ENCODE results near the gene NT5C1A. TPM values are rescaled to one million over a fixed set of nuclear protein-coding genes. Genes with fewer than 3 reads are reported as not detected.

NT5C1A gene
- total RNA-seq, 2 experiments from 2014 or later: 0.21 TPM; not detected in 1

GRCh38 chr1:39652554-39652953, 19.4 kb downstream of the NT5C1A start:
- ATAC-seq (no peak), DNase-seq (no peak)
- Mint-ChIP-seq H3K4me1 (peaks cover 4% of the 10 kb centered on the region), H3K4me3 (no peak overlapping the region), H3K36me3 (ENCODE audit: low read depth) (no peaks in the 10 kb centered on the region), H3K27ac (no peak overlapping the region), H3K9me3 (ENCODE audit: low read depth) (no peaks in the 10 kb centered on the region), H3K27me3 (peaks cover 3% of the 10 kb centered on the region)
- ChIA-PET CTCF (interaction anchor here (0.6 to 17.6 kb wide), 5 partner anchors 7 to 544 kb away, joined by 3 to 339 read pairs (median 7); partner anchors contain the start of gene NT5C1A), POLR2A (no interaction called here)
- intact Hi-C loops (cut with DNase I, micrococcal nuclease): loop anchor here in 1 of 2 experiments (2.0 to 10.0 kb wide), 2 partner anchors 158 to 554 kb away; partner anchors contain the start of gene BMP8A

- DNase-seq (no peak), ATAC-seq (no peak)
- Mint-ChIP-seq H3K9me3 (ENCODE audit: low read depth) (no peaks in the 10 kb centered on the region), H3K36me3 (ENCODE audit: low read depth) (no peaks in the 10 kb centered on the region), H3K27ac (no peak overlapping the region), H3K4me1 (peaks cover 4% of the 10 kb centered on the region), H3K27me3 (peaks cover 3% of the 10 kb centered on the region), H3K4me3 (no peak overlapping the region)
- intact Hi-C loops (cut with DNase I, micrococcal nuclease): loop anchor here in 1 of 2 experiments (2.0 to 10.0 kb wide), 2 partner anchors 157 to 553 kb away; partner anchors contain the start of gene BMP8A
- POLR2A ChIA-PET: no interaction called here
- CTCF ChIA-PET: interaction anchor here (0.6 to 17.6 kb wide), 6 partner anchors 8 to 544 kb away, joined by 3 to 339 read pairs (median 5); partner anchors contain the start of gene NT5C1A
Measured at GRCh38 chr1:39652105-39652504, 19.8 kb downstream of the NT5C1A start.

- Mint-ChIP-seq H3K27me3 (peaks cover 3% of the 10 kb centered on the region), H3K9me3 (ENCODE audit: low read depth) (no peaks in the 10 kb centered on the region), H3K36me3 (ENCODE audit: low read depth) (no peaks in the 10 kb centered on the region), H3K4me3 (no peak overlapping the region), H3K27ac (no peak overlapping the region), H3K4me1 (peaks cover 4% of the 10 kb centered on the region)
- intact Hi-C loops (cut with DNase I, micrococcal nuclease): loop anchor here in 1 of 2 experiments (10.0 kb wide), 1 partner anchor 156 kb away; the partner anchor contains the start of gene BMP8A
- ATAC-seq (no peak), DNase-seq (no peak)
- ChIA-PET POLR2A (no interaction called here), CTCF (interaction anchor here (0.7 to 17.6 kb wide), 2 partner anchors 44 to 552 kb away, joined by 5 to 339 read pairs; no protein-coding TSS in a partner anchor)
Measured at GRCh38 chr1:39650431-39650830, 21.5 kb downstream of the NT5C1A start.

GRCh38 chr1:39649636-39650185, 22.2 kb downstream of the NT5C1A start:
- intact Hi-C loops (cut with DNase I, micrococcal nuclease): loop anchor here in 1 of 2 experiments (10.0 kb wide), 1 partner anchor 155 kb away; the partner anchor contains the start of gene BMP8A
- Mint-ChIP-seq H3K27ac (no peak overlapping the region), H3K27me3 (peaks cover 3% of the 10 kb centered on the region), H3K4me1 (peaks cover 4% of the 10 kb centered on the region), H3K36me3 (ENCODE audit: low read depth) (no peaks in the 10 kb centered on the region), H3K9me3 (ENCODE audit: low read depth) (no peaks in the 10 kb centered on the region), H3K4me3 (no peak overlapping the region)
- no peak for DNase-seq
- ATAC-seq: no peak
- CTCF ChIA-PET: interaction anchor here (0.6 to 17.6 kb wide), 5 partner anchors 9 to 245 kb away, joined by 3 to 339 read pairs (median 5); no protein-coding TSS in a partner anchor
- POLR2A ChIA-PET: interaction anchor here (0.7 kb wide), 1 partner anchor 217 kb away, joined by 7 read pairs; no protein-coding TSS in a partner anchor

- Mint-ChIP-seq H3K4me1 (no peaks in the 10 kb centered on the region), H3K27ac (no peak overlapping the region), H3K36me3 (ENCODE audit: low read depth) (no peaks in the 10 kb centered on the region), H3K9me3 (ENCODE audit: low read depth) (no peaks in the 10 kb centered on the region), H3K27me3 (no peaks in the 10 kb centered on the region), H3K4me3 (no peak overlapping the region)
- ChIA-PET CTCF (interaction anchor here (1.0 to 17.6 kb wide), 3 partner anchors 10 to 152 kb away, joined by 3 to 339 read pairs (median 46); no protein-coding TSS in a partner anchor), POLR2A (no interaction called here)
- DNase-seq (no peak), ATAC-seq (no peak)
- intact Hi-C loops (cut with DNase I, micrococcal nuclease): no loop called here
Measured at GRCh38 chr1:39648496-39648895, 23.4 kb downstream of the NT5C1A start.

- POLR2A ChIA-PET: no interaction called here
- DNase-seq: no peak
- CTCF ChIA-PET: interaction anchor here (0.6 to 17.6 kb wide), 5 partner anchors 12 to 194 kb away, joined by 3 to 339 read pairs (median 5); no protein-coding TSS in a partner anchor
- intact Hi-C loops (cut with DNase I, micrococcal nuclease): no loop called here
- no peak overlapping the region for H3K4me3 Mint-ChIP-seq
- ATAC-seq: no peak
- no peak overlapping the region for H3K27ac Mint-ChIP-seq
- H3K27me3 Mint-ChIP-seq: no peaks in the 10 kb centered on the region
- no peaks in the 10 kb centered on the region for H3K36me3 Mint-ChIP-seq (ENCODE audit: low read depth)
- H3K4me1 Mint-ChIP-seq: no peaks in the 10 kb centered on the region
- no peaks in the 10 kb centered on the region for H3K9me3 Mint-ChIP-seq (ENCODE audit: low read depth)
Measured at GRCh38 chr1:39647247-39647646, 24.7 kb downstream of the NT5C1A start.

- ChIA-PET CTCF (interaction anchor here (0.5 to 17.6 kb wide), 5 partner anchors 12 to 326 kb away, joined by 3 to 339 read pairs (median 5); no protein-coding TSS in a partner anchor), POLR2A (interaction anchor here (0.6 kb wide), 1 partner anchor 222 kb away, joined by 3 read pairs; no protein-coding TSS in a partner anchor)
- Mint-ChIP-seq H3K4me1 (no peaks in the 10 kb centered on the region), H3K4me3 (no peak overlapping the region), H3K27ac (no peak overlapping the region), H3K36me3 (ENCODE audit: low read depth) (no peaks in the 10 kb centered on the region), H3K27me3 (no peaks in the 10 kb centered on the region), H3K9me3 (ENCODE audit: low read depth) (no peaks in the 10 kb centered on the region)
- DNase-seq: no peak
- ATAC-seq: no peak
- intact Hi-C loops (cut with DNase I, micrococcal nuclease): no loop called here
Measured at GRCh38 chr1:39646232-39647081, 25.4 kb downstream of the NT5C1A start.

GRCh38 chr1:39645411-39646043, 26.4 kb downstream of the NT5C1A start:
- no peak overlapping the region for H3K27ac Mint-ChIP-seq

GRCh38 chr1:39643705-39644104, 28.2 kb downstream of the NT5C1A start:
- DNase-seq (no peak), ATAC-seq (no peak)
- Mint-ChIP-seq H3K9me3 (ENCODE audit: low read depth) (no peaks in the 10 kb centered on the region), H3K4me3 (no peak overlapping the region), H3K27ac (no peak overlapping the region), H3K27me3 (peaks cover 10% of the 10 kb centered on the region), H3K4me1 (peaks cover 3% of the 10 kb centered on the region), H3K36me3 (ENCODE audit: low read depth) (no peaks in the 10 kb centered on the region)
- ChIA-PET CTCF (interaction anchor here (1.2 to 2.4 kb wide), 3 partner anchors 14 to 37 kb away, joined by 3 to 15 read pairs (median 9); no protein-coding TSS in a partner anchor), POLR2A (no interaction called here)
- intact Hi-C loops (cut with DNase I, micrococcal nuclease): no loop called here

More at GRCh38 chr1:39645411-39646043, 26.4 kb downstream of the NT5C1A start:
- Mint-ChIP-seq H3K4me1 (no peaks in the 10 kb centered on the region), H3K9me3 (ENCODE audit: low read depth) (no peaks in the 10 kb centered on the region), H3K36me3 (ENCODE audit: low read depth) (no peaks in the 10 kb centered on the region), H3K4me3 (no peak overlapping the region), H3K27me3 (peaks cover 7% of the 10 kb centered on the region)
- ChIA-PET CTCF (interaction anchor here (2.4 to 17.6 kb wide), 3 partner anchors 13 to 39 kb away, joined by 9 to 339 read pairs (median 46); no protein-coding TSS in a partner anchor), POLR2A (no interaction called here)
- no peak for ATAC-seq
- no peak for DNase-seq
- intact Hi-C loops (cut with DNase I, micrococcal nuclease): no loop called here

GRCh38 chr1:39642796-39643195, 29.1 kb downstream of the NT5C1A start:
- no peak overlapping the region for H3K4me3 Mint-ChIP-seq
- DNase-seq (no peak), ATAC-seq (no peak)
- intact Hi-C loops (cut with DNase I, micrococcal nuclease): no loop called here
- peaks cover 3% of the 10 kb centered on the region for H3K4me1 Mint-ChIP-seq
- CTCF ChIA-PET: interaction anchor here (1.9 kb wide), 1 partner anchor 32 kb away, joined by 5 read pairs; no protein-coding TSS in a partner anchor
- POLR2A ChIA-PET: no interaction called here
- no peaks in the 10 kb centered on the region for H3K9me3 Mint-ChIP-seq (ENCODE audit: low read depth)
- no peak overlapping the region for H3K27ac Mint-ChIP-seq
- no peaks in the 10 kb centered on the region for H3K36me3 Mint-ChIP-seq (ENCODE audit: low read depth)
- peaks cover 16% of the 10 kb centered on the region for H3K27me3 Mint-ChIP-seq

- H3K27ac Mint-ChIP-seq: no peak overlapping the region
- DNase-seq: no peak
- peaks cover 24% of the 10 kb centered on the region for H3K27me3 Mint-ChIP-seq
- H3K4me3 Mint-ChIP-seq: no peak overlapping the region
- intact Hi-C loops (cut with DNase I, micrococcal nuclease): no loop called here
- ATAC-seq: no peak
- CTCF ChIA-PET: interaction anchor here (1.6 to 1.9 kb wide), 3 partner anchors 8 to 30 kb away, joined by 5 to 9 read pairs (median 5); no protein-coding TSS in a partner anchor
- no peaks in the 10 kb centered on the region for H3K36me3 Mint-ChIP-seq (ENCODE audit: low read depth)
- POLR2A ChIA-PET: no interaction called here
- H3K9me3 Mint-ChIP-seq (ENCODE audit: low read depth): no peaks in the 10 kb centered on the region
- peaks cover 3% of the 10 kb centered on the region for H3K4me1 Mint-ChIP-seq
Measured at GRCh38 chr1:39640861-39641260, 31.0 kb downstream of the NT5C1A start.

All from activated CD4-positive, alpha-beta T cell treated with anti-CD3 and anti-CD28 coated beads for 36 hours (primary cell).